Measurements from ENCODE around the gene STEAP1B.

DNA sequence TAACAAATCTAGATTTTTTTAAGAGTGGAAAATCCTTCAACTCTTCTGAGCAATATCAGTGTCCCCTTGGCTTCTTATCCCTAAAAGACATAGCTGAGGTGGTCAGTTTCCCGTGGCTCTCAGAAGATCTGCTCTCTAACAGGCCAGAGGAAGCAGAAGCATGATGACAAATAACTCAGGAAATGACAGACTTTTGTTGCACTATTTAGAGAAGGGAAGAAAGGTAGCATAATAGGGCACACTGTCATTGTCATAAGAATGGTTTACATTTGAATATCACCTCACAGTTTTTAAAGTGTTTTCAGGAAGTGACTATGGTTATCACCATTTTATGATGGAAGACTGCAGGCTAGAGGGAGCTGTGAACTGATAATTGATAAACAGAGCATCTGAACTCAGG, 109.5 kb downstream of the STEAP1B start:
- TF ChIP-seq, protein P1, sequence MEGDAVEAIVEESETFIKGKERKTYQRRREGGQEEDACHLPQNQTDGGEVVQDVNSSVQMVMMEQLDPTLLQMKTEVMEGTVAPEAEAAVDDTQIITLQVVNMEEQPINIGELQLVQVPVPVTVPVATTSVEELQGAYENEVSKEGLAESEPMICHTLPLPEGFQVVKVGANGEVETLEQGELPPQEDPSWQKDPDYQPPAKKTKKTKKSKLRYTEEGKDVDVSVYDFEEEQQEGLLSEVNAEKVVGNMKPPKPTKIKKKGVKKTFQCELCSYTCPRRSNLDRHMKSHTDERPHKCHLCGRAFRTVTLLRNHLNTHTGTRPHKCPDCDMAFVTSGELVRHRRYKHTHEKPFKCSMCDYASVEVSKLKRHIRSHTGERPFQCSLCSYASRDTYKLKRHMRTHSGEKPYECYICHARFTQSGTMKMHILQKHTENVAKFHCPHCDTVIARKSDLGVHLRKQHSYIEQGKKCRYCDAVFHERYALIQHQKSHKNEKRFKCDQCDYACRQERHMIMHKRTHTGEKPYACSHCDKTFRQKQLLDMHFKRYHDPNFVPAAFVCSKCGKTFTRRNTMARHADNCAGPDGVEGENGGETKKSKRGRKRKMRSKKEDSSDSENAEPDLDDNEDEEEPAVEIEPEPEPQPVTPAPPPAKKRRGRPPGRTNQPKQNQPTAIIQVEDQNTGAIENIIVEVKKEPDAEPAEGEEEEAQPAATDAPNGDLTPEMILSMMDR (IDR thresholded peaks at IDR 0.05; ENCODE audit: insufficient read depth, low read length, poor library complexity, severe bottlenecking): no peak
- no peak for TF ChIP-seq EZH2phosphoT487 (conservative IDR thresholded peaks at IDR 0.05; ENCODE audit: low read length)

All from SU-DHL-6 (cell line).